Measurements from ENCODE around the gene NT5C3B.

The NT5C3B gene

DNA sequence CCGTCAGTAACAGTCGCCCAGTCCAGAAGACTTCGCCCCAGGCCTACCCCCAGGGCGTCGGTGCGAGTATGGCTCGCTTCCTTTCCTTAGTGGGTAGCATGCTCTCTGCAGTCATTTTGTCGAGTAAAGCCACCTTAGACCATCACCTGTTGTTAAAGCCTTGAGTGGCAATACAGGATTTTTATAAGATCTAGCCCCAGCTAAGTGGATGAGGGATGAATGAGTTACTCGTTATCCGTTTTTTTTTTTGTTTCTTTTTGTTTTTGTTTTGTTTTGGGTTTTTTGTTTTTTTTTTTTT, 29.5 kb upstream of the NT5C3B start:
- POLR2A ChIA-PET: interaction anchor here (0.7 to 2.5 kb wide), 17 partner anchors 8 to 177 kb away, joined by 3 to 25 read pairs (median 4); partner anchors contain the start of genes ACLY, EIF1, FKBP10 and KLHL10
- H3K27ac ChIP-seq (ENCODE audit: extremely low read depth, low read depth, low read length): no peak overlapping the region
- peak overlapping the region; percentile 33 for H3K4me3 ChIP-seq (ENCODE audit: low read depth, low read length)
- peaks cover 16% of the 10 kb centered on the region for H3K4me1 ChIP-seq (ENCODE audit: control insufficient read depth, insufficient read depth, low read length)
- CTCF ChIA-PET: no interaction called here
- no peaks in the 10 kb centered on the region for H3K9me3 ChIP-seq (ENCODE audit: control insufficient read depth, insufficient read depth, low read depth, low read length)
- peaks cover 22 to 37% of the 10 kb centered on the region in 2 experiments for H3K36me3 ChIP-seq (ENCODE audit: control insufficient read depth in 2 of 2, insufficient read depth in 1 of 2, low read length in 2 of 2)
- no peak for TF ChIP-seq ZNF274 (IDR thresholded peaks at IDR 0.05; ENCODE audit: low read length)
- TF ChIP-seq ZNF274 (tag by site-specific recombination; IDR thresholded peaks at IDR 0.05; ENCODE audit: borderline replicate concordance): no peak
- no peak for TF ChIP-seq ZNF341 (tag by site-specific recombination; IDR thresholded peaks at IDR 0.05; ENCODE audit: low read depth)
- TF ChIP-seq ZNF585B (tag by site-specific recombination; IDR thresholded peaks at IDR 0.05): no peak
- no peak for TF ChIP-seq KLF1 (tag by site-specific recombination; IDR thresholded peaks at IDR 0.05)
- TF ChIP-seq ZNF513 (tag by site-specific recombination; IDR thresholded peaks at IDR 0.05): no peak
- TF ChIP-seq ZNF473 (tag by site-specific recombination; IDR thresholded peaks at IDR 0.05): no peak
- TF ChIP-seq ZNF398 (tag by site-specific recombination; IDR thresholded peaks at IDR 0.05): no peak
- no peak for TF ChIP-seq ZNF660 (tag by site-specific recombination; IDR thresholded peaks at IDR 0.05)
- TF ChIP-seq ZNF202 (tag by site-specific recombination; IDR thresholded peaks at IDR 0.05; ENCODE audit: borderline replicate concordance): no peak
- TF ChIP-seq ZNF544 (tag by site-specific recombination; IDR thresholded peaks at IDR 0.05): no peak
- no peak for TF ChIP-seq ZNF366 (tag by site-specific recombination; conservative IDR thresholded peaks at IDR 0.05)
- no peak for TF ChIP-seq ZNF140 (tag by site-specific recombination; IDR thresholded peaks at IDR 0.05)
- no peak for TF ChIP-seq KLF8 (tag by site-specific recombination; IDR thresholded peaks at IDR 0.05)
- TF ChIP-seq ZNF792 (tag by site-specific recombination; IDR thresholded peaks at IDR 0.05): no peak
- peak; percentile 61; the same call in 1 of the 2 replicates for TF ChIP-seq BCL11A (tag by site-specific recombination; IDR thresholded peaks at IDR 0.05; ENCODE audit: low read depth)
- TF ChIP-seq ZBTB17 (tag by site-specific recombination; IDR thresholded peaks at IDR 0.05): no peak; the same call in 1 of the 2 replicates
- no peak for TF ChIP-seq OSR2 (tag by site-specific recombination; IDR thresholded peaks at IDR 0.05)
- peak; percentile 78 for TF ChIP-seq SCRT1 (tag by site-specific recombination; IDR thresholded peaks at IDR 0.05; ENCODE audit: borderline replicate concordance)
- no peak for TF ChIP-seq FEZF1 (tag by site-specific recombination; IDR thresholded peaks at IDR 0.05)
- no peak for TF ChIP-seq ZNF510 (tag by site-specific recombination; IDR thresholded peaks at IDR 0.05; ENCODE audit: insufficient replicate concordance)
- TF ChIP-seq PRDM4 (tag by site-specific recombination; IDR thresholded peaks at IDR 0.05): no peak
- no peak for TF ChIP-seq MYNN (tag by site-specific recombination; IDR thresholded peaks at IDR 0.05; ENCODE audit: borderline replicate concordance)
- TF ChIP-seq, protein P1, sequence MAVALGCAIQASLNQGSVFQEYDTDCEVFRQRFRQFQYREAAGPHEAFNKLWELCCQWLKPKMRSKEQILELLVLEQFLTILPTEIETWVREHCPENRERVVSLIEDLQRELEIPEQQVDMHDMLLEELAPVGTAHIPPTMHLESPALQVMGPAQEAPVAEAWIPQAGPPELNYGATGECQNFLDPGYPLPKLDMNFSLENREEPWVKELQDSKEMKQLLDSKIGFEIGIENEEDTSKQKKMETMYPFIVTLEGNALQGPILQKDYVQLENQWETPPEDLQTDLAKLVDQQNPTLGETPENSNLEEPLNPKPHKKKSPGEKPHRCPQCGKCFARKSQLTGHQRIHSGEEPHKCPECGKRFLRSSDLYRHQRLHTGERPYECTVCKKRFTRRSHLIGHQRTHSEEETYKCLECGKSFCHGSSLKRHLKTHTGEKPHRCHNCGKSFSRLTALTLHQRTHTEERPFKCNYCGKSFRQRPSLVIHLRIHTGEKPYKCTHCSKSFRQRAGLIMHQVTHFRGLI (tag by site-specific recombination; IDR thresholded peaks at IDR 0.05): no peak
- no peak for TF ChIP-seq ZNF843 (tag by site-specific recombination; IDR thresholded peaks at IDR 0.05)
- TF ChIP-seq HOXA7 (CRISPR knock-in tag; IDR thresholded peaks at IDR 0.05; ENCODE audit: borderline replicate concordance): no peak
- TF ChIP-seq KLF10 (tag by site-specific recombination; IDR thresholded peaks at IDR 0.05): no peak
- no peak for TF ChIP-seq ZXDB (tag by site-specific recombination; IDR thresholded peaks at IDR 0.05)
- no peak for TF ChIP-seq HOXD13 (CRISPR knock-in tag; IDR thresholded peaks at IDR 0.05; ENCODE audit: borderline replicate concordance)
- no peak for TF ChIP-seq ZBTB8A (tag by site-specific recombination; IDR thresholded peaks at IDR 0.05)
- no peak for TF ChIP-seq ZNF10 (tag by site-specific recombination; IDR thresholded peaks at IDR 0.05)
- TF ChIP-seq ZNF311 (tag by site-specific recombination; IDR thresholded peaks at IDR 0.05; ENCODE audit: borderline replicate concordance): no peak
- TF ChIP-seq ZNF132 (tag by site-specific recombination; IDR thresholded peaks at IDR 0.05; ENCODE audit: borderline replicate concordance): no peak
- TF ChIP-seq ZSCAN16 (tag by site-specific recombination; IDR thresholded peaks at IDR 0.05): peak; percentile 39; the same call in 1 of the 2 replicates
